Measurements from ENCODE around the gene GALNT10.

Gene GALNT10

GRCh38 chr5:154364771-154365170 lies 174.2 kb downstream of the GALNT10 start:
- no peak overlapping the region for H3K27ac ChIP-seq
- TF ChIP-seq CTCF (IDR thresholded peaks at IDR 0.05) (no peak), ZFX (IDR thresholded peaks at IDR 0.05; ENCODE audit: borderline replicate concordance) (no peak)

- no peak overlapping the region for H3K27ac ChIP-seq
- no peak for TF ChIP-seq CTCF (IDR thresholded peaks at IDR 0.05)
Observed at GRCh38 chr5:154365823-154366222, 175.3 kb downstream of the GALNT10 start.

- H3K27ac ChIP-seq = no peak overlapping the region
- no peak for TF ChIP-seq ZFX (IDR thresholded peaks at IDR 0.05; ENCODE audit: borderline replicate concordance)
- no peak for TF ChIP-seq CTCF (IDR thresholded peaks at IDR 0.05)
Observed at GRCh38 chr5:154366353-154366752, 175.8 kb downstream of the GALNT10 start.

- H3K27ac ChIP-seq = no peak overlapping the region
- no peak for TF ChIP-seq ZFX (IDR thresholded peaks at IDR 0.05; ENCODE audit: borderline replicate concordance)
Observed at GRCh38 chr5:154367101-154367500, 176.6 kb downstream of the GALNT10 start.

- no peak overlapping the region for H3K27ac ChIP-seq
- TF ChIP-seq CTCF (IDR thresholded peaks at IDR 0.05) = no peak
- TF ChIP-seq ZFX (IDR thresholded peaks at IDR 0.05; ENCODE audit: borderline replicate concordance) = no peak
Observed at GRCh38 chr5:154368041-154368800, 177.7 kb downstream of the GALNT10 start.

- H3K27ac ChIP-seq = no peak overlapping the region
- TF ChIP-seq CTCF (IDR thresholded peaks at IDR 0.05) (no peak), ZFX (IDR thresholded peaks at IDR 0.05; ENCODE audit: borderline replicate concordance) (no peak)
Observed at GRCh38 chr5:154369682-154370081, 179.1 kb downstream of the GALNT10 start.

GRCh38 chr5:154370119-154370518 lies 179.6 kb downstream of the GALNT10 start:
- TF ChIP-seq CTCF (IDR thresholded peaks at IDR 0.05) (no peak), ZFX (IDR thresholded peaks at IDR 0.05; ENCODE audit: borderline replicate concordance) (no peak)
- no peak overlapping the region for H3K27ac ChIP-seq

- no peak overlapping the region for H3K27ac ChIP-seq
- no peak for TF ChIP-seq CTCF (IDR thresholded peaks at IDR 0.05)
- no peak for TF ChIP-seq ZFX (IDR thresholded peaks at IDR 0.05; ENCODE audit: borderline replicate concordance)
Observed at GRCh38 chr5:154370813-154371212, 180.3 kb downstream of the GALNT10 start.
